WTC11 (cell line): ENCODE results near the gene TTC7B. TPM values are rescaled to one million over a fixed set of nuclear protein-coding genes. Genes with fewer than 3 reads are reported as not detected.

Experiments used
- ATAC-seq: fragments of 200-7000 bp; cut with Tn5 transposase; 2 replicates; pipeline ENCODE4 v1.10.0; 2021; ENCODE audit warnings: mild to moderate bottlenecking, moderate library complexity
- CTCF ChIA-PET: fragments of 300-600 bp; sonication (Branson Sonifier 250); formaldehyde crosslinking; loops from one replicate; lab custom pipeline; 2021; ENCODE audit warnings: antibody characterized with exemption; lab: Charles Lee
- POLR2A ChIA-PET: fragments of 350-600 bp; sonication (Branson Sonifier 250); formaldehyde crosslinking; loops from one replicate; lab custom pipeline; 2021; ENCODE audit warnings: antibody characterized with exemption; lab: Charles Lee
- DNase-seq: peaks from one replicate; pipeline ENCODE4 v3.0.0; 2021; ENCODE audit warnings: low spot score
- H3K27ac Mint-ChIP-seq: 2 replicates; pipeline ENCODE4 v1.8.0; 2021; ENCODE audit warnings: mixed read lengths
- H3K27me3 Mint-ChIP-seq: 2 replicates; pipeline ENCODE4 v1.8.0; 2021; ENCODE audit warnings: low read depth, mild to moderate bottlenecking, moderate library complexity, mixed read lengths
- H3K36me3 Mint-ChIP-seq: 2 replicates; pipeline ENCODE4 v1.8.0; 2021; ENCODE audit warnings: mixed read lengths
- H3K4me1 Mint-ChIP-seq: 2 replicates; pipeline ENCODE4 v1.8.0; 2022; ENCODE audit warnings: mixed read lengths
- H3K4me3 Mint-ChIP-seq: 2 replicates; pipeline ENCODE4 v1.8.0; 2021; ENCODE audit warnings: mild to moderate bottlenecking, moderate library complexity, mixed read lengths
- H3K9me3 Mint-ChIP-seq: 2 replicates; pipeline ENCODE4 v1.8.0; 2021; ENCODE audit warnings: mixed read lengths
- GABPB1 ChIP-seq: sonication (generic); formaldehyde crosslinking; IDR thresholded peaks from 2 replicates; pipeline ENCODE4 v1.8.1; 2023; ENCODE audit warnings: mild to moderate bottlenecking, missing genetic modification reagents
- GTF2I ChIP-seq: fragments of 250-450 bp; sonication (Bioruptor Pico); conservative IDR thresholded peaks from 2 replicates; pipeline ENCODE4 v1.4.0; 2021; ENCODE audit warnings: mild to moderate bottlenecking
- NFE2L1 ChIP-seq: sonication (generic); formaldehyde crosslinking; IDR thresholded peaks from 2 replicates; pipeline ENCODE4 v1.8.1; 2023; ENCODE audit warnings: missing genetic modification reagents
- TEAD1 ChIP-seq: sonication (generic); formaldehyde crosslinking; IDR thresholded peaks from 2 replicates; pipeline ENCODE4 v1.8.0; 2022; ENCODE audit warnings: mild to moderate bottlenecking, missing genetic modification reagents
- TP53 ChIP-seq: sonication (generic); formaldehyde crosslinking; IDR thresholded peaks from 2 replicates; pipeline ENCODE4 v1.8.1; 2023; ENCODE audit warnings: mild to moderate bottlenecking, missing genetic modification reagents
- ZNF423 ChIP-seq: fragments of 250-450 bp; sonication (Bioruptor Pico); IDR thresholded peaks from 2 replicates; pipeline ENCODE4 v2.1.2; 2022; ENCODE audit warnings: mild to moderate bottlenecking, moderate library complexity
- total RNA-seq: library from RNA; stranded (reverse); gene quantifications from 3 replicates; pipeline ENCODE4 v1.2.3, GENCODE V29; 2021
- TF ChIP-seq, protein P1 (sequence below): fragments of 250-450 bp; sonication (Bioruptor Pico); IDR thresholded peaks from 2 replicates; pipeline ENCODE4 v1.9.0; 2021; ENCODE audit warnings: mild to moderate bottlenecking
- TF ChIP-seq, protein P2 (sequence below): sonication (generic); formaldehyde crosslinking; IDR thresholded peaks from 2 replicates; pipeline ENCODE4 v1.8.1; 2023; ENCODE audit warnings: mild to moderate bottlenecking, moderate library complexity, missing genetic modification reagents
- TF ChIP-seq, protein P3 (sequence below): sonication (generic); formaldehyde crosslinking; IDR thresholded peaks from 2 replicates; pipeline ENCODE4 v1.8.0; 2023; ENCODE audit warnings: missing genetic modification reagents
- TF ChIP-seq, protein P4 (sequence below): sonication (generic); formaldehyde crosslinking; IDR thresholded peaks from 2 replicates; pipeline ENCODE4 v1.8.1; 2022; ENCODE audit warnings: low read depth, mild to moderate bottlenecking, moderate library complexity, missing genetic modification reagents, borderline replicate concordance
- TF ChIP-seq, protein P5 (sequence below): sonication (generic); formaldehyde crosslinking; IDR thresholded peaks from 2 replicates; pipeline ENCODE4 v1.8.1; 2023; ENCODE audit warnings: mild to moderate bottlenecking, missing genetic modification reagents, moderate library complexity
- TF ChIP-seq, protein P6 (sequence below): sonication (generic); formaldehyde crosslinking; IDR thresholded peaks from 2 replicates; pipeline ENCODE4 v1.8.0; 2022; ENCODE audit warnings: mild to moderate bottlenecking, missing genetic modification reagents

TTC7B gene
- total RNA-seq, 1 experiment from 2014 or later = 27.6 TPM

DNA sequence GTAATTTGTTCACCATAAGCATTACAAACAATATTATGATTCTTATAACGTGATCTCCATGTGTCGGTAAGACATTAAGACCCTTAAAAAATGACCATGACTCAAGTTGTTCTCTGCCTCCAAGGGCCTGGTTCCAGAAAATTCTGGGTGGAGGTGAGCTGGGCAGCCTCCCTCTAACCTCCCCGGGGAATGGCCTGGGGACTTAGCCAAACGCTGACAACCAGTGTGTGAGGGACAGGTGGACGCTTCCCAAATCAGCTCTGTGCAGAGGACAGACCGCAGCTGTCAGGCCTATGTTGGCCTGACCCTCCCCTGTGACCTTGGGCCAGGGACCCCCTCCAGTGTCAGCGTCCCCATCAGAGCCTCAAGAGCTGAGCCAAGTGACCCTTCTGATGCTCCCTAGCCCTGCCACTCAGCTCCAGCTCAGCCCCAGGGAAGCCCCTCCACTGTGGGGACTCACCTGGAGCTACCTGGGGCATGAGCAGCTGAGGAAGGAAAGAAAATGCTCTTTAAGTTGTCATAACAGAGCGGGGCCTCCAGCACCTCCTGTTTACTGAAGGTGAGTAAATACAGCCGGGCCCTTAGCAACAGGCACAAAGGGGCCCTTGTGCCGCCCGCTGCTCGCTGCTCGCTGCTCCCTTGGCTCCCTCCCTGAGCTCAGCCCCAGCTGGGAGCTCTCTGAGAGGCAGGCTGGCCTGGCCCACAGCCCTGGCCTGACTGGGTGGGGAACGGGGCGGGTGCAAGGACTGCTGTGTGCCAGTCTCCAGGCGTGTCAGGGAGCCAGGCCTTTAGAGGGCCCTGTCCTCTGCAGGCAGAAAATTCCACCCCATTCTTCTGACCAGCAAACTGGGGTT lies 302.8 kb downstream of the TTC7B start:
- peaks cover 51% of the 10 kb centered on the region for H3K4me1 Mint-ChIP-seq
- no peaks in the 10 kb centered on the region for H3K9me3 Mint-ChIP-seq
- ChIA-PET CTCF (interaction anchor here (0.5 to 2.8 kb wide), 14 partner anchors 13 to 388 kb away, joined by 3 to 13 read pairs (median 4); no protein-coding TSS in a partner anchor), POLR2A (interaction anchor here (0.9 to 1.3 kb wide), 3 partner anchors 114 to 129 kb away, joined by 3 to 5 read pairs (median 5); no protein-coding TSS in a partner anchor)
- DNase-seq = no peak
- H3K4me3 Mint-ChIP-seq = no peak overlapping the region
- no peaks in the 10 kb centered on the region for H3K36me3 Mint-ChIP-seq
- TF ChIP-seq ZNF423 (CRISPR knock-in tag) (peak; percentile 90), NFE2L1 (CRISPR knock-in tag) (no peak), GABPB1 (CRISPR knock-in tag) (peak; percentile 60; the same call in 1 of the 2 replicates)
- TF ChIP-seq, protein P1, sequence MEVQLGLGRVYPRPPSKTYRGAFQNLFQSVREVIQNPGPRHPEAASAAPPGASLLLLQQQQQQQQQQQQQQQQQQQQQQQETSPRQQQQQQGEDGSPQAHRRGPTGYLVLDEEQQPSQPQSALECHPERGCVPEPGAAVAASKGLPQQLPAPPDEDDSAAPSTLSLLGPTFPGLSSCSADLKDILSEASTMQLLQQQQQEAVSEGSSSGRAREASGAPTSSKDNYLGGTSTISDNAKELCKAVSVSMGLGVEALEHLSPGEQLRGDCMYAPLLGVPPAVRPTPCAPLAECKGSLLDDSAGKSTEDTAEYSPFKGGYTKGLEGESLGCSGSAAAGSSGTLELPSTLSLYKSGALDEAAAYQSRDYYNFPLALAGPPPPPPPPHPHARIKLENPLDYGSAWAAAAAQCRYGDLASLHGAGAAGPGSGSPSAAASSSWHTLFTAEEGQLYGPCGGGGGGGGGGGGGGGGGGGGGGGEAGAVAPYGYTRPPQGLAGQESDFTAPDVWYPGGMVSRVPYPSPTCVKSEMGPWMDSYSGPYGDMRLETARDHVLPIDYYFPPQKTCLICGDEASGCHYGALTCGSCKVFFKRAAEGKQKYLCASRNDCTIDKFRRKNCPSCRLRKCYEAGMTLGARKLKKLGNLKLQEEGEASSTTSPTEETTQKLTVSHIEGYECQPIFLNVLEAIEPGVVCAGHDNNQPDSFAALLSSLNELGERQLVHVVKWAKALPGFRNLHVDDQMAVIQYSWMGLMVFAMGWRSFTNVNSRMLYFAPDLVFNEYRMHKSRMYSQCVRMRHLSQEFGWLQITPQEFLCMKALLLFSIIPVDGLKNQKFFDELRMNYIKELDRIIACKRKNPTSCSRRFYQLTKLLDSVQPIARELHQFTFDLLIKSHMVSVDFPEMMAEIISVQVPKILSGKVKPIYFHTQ (CRISPR knock-in tag) = no peak
- ATAC-seq = peak; percentile 38
- no peaks in the 10 kb centered on the region for H3K27me3 Mint-ChIP-seq
- peak overlapping the region; percentile 72; the same call in 1 of the 2 replicates for H3K27ac Mint-ChIP-seq

DNA sequence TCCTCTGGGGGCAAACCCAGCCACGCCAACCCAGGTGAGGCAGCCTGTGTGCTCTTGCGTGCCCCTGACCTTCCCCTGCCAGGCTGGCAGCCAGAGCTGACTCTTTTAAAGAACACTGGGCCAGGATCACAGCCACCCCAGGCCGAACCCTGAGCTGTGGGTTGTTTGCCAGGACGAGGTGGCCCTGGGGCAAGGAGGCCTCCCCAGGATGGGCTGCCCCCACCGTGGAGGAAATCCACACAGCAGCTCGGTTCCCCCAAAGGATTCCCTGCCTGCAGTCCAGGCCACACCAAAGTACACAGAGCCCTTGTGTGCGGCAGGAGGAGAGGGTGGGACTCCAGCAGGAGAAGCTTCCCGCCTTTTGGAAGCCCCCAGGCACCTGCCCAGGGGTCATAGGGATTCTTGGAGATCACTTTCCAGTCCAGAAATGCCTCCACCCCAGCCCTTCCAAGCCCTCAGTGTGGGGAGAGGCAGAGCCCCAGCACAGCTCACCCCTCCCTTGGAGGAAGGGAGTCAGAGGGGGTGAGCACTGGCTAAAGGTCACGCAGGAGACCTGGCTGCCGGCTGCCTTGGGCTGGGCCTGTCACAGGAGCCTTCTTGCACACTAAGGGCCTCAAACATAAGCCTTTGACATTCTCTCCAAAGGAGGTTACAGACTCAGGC lies 303.8 kb downstream of the TTC7B start:
- no peak for DNase-seq
- Mint-ChIP-seq H3K4me3 (no peak overlapping the region), H3K27ac (no peak overlapping the region), H3K9me3 (no peaks in the 10 kb centered on the region), H3K36me3 (no peaks in the 10 kb centered on the region), H3K27me3 (no peaks in the 10 kb centered on the region), H3K4me1 (peaks cover 46% of the 10 kb centered on the region)
- no peak for ATAC-seq
- ChIA-PET POLR2A (no interaction called here), CTCF (interaction anchor here (1.0 to 2.8 kb wide), 10 partner anchors 12 to 246 kb away, joined by 3 to 13 read pairs (median 5); no protein-coding TSS in a partner anchor)
- TF ChIP-seq, protein P2, sequence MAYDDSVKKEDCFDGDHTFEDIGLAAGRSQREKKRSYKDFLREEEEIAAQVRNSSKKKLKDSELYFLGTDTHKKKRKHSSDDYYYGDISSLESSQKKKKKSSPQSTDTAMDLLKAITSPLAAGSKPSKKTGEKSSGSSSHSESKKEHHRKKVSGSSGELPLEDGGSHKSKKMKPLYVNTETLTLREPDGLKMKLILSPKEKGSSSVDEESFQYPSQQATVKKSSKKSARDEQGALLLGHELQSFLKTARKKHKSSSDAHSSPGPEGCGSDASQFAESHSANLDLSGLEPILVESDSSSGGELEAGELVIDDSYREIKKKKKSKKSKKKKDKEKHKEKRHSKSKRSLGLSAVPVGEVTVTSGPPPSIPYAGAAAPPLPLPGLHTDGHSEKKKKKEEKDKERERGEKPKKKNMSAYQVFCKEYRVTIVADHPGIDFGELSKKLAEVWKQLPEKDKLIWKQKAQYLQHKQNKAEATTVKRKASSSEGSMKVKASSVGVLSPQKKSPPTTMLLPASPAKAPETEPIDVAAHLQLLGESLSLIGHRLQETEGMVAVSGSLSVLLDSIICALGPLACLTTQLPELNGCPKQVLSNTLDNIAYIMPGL (CRISPR knock-in tag) = no peak
- TF ChIP-seq, protein P3, sequence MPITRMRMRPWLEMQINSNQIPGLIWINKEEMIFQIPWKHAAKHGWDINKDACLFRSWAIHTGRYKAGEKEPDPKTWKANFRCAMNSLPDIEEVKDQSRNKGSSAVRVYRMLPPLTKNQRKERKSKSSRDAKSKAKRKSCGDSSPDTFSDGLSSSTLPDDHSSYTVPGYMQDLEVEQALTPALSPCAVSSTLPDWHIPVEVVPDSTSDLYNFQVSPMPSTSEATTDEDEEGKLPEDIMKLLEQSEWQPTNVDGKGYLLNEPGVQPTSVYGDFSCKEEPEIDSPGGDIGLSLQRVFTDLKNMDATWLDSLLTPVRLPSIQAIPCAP = 0 out of 2 replicates have a peak, but pooled peaks have one; percentile 14
- TF ChIP-seq, protein P4, sequence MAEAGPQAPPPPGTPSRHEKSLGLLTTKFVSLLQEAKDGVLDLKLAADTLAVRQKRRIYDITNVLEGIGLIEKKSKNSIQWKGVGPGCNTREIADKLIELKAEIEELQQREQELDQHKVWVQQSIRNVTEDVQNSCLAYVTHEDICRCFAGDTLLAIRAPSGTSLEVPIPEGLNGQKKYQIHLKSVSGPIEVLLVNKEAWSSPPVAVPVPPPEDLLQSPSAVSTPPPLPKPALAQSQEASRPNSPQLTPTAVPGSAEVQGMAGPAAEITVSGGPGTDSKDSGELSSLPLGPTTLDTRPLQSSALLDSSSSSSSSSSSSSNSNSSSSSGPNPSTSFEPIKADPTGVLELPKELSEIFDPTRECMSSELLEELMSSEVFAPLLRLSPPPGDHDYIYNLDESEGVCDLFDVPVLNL (CRISPR knock-in tag) = no peak
- no peak for TF ChIP-seq TP53 (CRISPR knock-in tag)
- TF ChIP-seq, protein P5, sequence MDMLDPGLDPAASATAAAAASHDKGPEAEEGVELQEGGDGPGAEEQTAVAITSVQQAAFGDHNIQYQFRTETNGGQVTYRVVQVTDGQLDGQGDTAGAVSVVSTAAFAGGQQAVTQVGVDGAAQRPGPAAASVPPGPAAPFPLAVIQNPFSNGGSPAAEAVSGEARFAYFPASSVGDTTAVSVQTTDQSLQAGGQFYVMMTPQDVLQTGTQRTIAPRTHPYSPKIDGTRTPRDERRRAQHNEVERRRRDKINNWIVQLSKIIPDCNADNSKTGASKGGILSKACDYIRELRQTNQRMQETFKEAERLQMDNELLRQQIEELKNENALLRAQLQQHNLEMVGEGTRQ (CRISPR knock-in tag) = no peak
- no peak for TF ChIP-seq TEAD1 (CRISPR knock-in tag)
- TF ChIP-seq, protein P6, sequence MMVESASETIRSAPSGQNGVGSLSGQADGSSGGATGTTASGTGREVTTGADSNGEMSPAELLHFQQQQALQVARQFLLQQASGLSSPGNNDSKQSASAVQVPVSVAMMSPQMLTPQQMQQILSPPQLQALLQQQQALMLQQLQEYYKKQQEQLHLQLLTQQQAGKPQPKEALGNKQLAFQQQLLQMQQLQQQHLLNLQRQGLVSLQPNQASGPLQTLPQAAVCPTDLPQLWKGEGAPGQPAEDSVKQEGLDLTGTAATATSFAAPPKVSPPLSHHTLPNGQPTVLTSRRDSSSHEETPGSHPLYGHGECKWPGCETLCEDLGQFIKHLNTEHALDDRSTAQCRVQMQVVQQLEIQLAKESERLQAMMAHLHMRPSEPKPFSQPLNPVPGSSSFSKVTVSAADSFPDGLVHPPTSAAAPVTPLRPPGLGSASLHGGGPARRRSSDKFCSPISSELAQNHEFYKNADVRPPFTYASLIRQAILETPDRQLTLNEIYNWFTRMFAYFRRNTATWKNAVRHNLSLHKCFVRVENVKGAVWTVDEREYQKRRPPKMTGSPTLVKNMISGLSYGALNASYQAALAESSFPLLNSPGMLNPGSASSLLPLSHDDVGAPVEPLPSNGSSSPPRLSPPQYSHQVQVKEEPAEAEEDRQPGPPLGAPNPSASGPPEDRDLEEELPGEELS = no peak
- TF ChIP-seq GTF2I (CRISPR knock-in tag) = no peak
